OCI-M2 (cell line): ENCODE measurements around the gene SDK1.

Experiments used
- DNase-seq: peaks from one replicate; lab custom pipeline; 2025; ENCODE audit not compliant: unreplicated experiment; lab: John Stamatoyannopoulos, UW

Gene SDK1

GRCh38 chr7:3518546-3518945 is 217.5 kb downstream of the SDK1 start:
- no peak for DNase-seq

DNA sequence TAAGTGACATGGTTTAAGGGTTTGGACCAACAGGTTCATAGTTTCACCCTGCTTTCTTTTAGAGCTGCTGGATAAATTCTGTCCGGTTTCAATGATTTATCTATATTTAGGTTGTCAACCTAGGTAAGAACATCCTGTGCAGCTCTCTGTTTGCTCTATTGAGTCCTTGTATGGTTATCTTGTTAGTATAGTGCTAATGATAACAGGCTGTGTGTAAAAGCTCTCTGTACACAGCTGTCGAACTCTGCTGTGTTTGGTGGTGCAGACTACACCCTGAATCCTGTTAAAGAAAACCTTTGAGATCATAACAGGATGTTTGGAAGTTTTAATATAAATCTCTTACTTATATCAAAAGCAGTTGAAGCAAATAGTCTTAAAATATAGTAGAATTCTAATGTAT is 219.2 kb downstream of the SDK1 start:
- DNase-seq: no peak

DNA sequence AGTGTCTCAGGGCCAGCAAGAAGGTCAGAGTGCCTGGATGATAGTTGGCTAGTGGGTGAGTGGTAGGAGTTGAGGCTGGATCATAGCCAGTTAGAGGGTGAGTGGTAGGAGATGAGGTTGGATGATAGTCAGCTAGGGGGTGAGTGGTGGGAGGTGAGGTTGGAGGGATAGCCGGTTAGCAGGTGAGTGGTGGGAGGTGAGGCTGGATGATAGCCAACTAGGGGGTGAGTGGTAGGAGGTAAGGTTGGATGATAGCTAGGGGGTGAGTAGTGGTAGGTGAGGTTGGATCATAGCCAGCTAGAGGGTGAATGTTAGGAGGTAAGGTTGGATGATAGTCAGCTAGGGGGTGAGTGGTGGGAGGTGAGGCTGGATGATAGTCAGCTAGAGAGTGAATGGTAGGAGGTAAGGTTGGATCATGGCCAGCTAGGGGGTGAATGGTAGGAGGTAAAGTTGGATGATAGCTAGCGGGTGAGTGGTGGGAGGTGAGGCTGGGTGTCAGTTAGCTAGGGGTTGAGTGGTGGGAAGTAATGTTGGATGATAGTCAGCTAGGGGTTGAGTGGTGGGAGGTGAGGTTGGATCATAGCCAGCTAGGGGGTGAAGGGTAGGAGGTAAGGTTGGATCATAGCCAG is 226.6 kb downstream of the SDK1 start:
- DNase-seq: no peak

- no peak for DNase-seq
Measured at GRCh38 chr7:3533040-3533439, 232.0 kb downstream of the SDK1 start.

- DNase-seq: no peak
Measured at GRCh38 chr7:3537210-3537875, 236.3 kb downstream of the SDK1 start.

- no peak for DNase-seq
Measured at GRCh38 chr7:3538041-3538440, 237.0 kb downstream of the SDK1 start.

DNA sequence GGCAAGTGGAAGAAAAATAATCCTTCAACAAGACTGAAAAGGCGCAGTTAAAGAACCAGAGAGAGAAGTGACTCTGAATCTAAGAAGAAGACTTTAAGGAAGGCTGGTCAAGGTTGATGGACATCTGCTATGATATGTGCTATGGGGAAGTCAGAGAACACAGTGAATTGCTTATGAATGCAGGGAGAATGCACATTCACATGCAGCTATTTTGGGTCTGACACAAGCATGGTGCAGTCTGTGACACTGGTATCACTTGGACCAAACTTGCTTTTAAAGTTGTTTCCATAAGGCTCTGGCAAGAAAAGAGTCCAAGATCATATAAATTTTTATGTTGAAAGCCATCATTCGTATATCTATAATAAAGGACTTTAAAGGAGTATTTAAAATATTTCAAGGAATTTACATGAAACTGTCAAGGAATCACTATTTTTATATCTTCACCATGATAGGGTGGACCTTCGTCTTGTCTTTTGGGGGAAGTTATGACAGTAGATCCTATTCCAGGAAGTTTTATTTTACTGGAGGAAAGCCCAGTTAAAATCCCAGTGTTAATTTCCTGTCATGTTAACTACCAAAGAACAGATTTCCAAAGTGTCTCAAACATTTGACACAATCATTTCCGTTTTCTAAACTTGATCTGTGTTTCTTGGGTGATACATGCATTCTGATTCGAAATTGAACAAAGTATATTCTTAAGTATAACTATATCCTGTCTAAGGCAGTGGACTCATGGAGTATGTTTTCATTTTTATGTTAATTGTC is 239.6 kb downstream of the SDK1 start:
- no peak for DNase-seq

GRCh38 chr7:3544202-3544601 is 243.2 kb downstream of the SDK1 start:
- DNase-seq: no peak

DNA sequence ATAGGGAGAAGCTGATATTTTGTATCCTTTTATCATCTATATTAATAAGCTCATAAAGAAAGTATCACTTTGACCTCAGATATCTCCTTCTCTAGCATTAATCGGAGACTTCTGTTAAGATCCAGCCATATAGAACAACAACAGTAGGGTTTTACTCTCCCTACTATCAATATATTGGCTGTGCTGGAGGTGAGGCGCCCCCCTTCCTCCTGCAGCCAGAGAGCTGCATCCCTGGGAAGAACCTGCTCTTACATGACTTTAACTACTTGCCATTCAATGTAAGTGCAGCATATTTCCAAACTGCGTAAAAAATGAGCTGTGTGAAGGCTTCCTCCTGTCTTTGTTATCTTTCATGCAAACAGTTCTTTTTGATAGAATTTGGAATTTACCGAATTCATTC is 247.8 kb downstream of the SDK1 start:
- DNase-seq: no peak

DNA sequence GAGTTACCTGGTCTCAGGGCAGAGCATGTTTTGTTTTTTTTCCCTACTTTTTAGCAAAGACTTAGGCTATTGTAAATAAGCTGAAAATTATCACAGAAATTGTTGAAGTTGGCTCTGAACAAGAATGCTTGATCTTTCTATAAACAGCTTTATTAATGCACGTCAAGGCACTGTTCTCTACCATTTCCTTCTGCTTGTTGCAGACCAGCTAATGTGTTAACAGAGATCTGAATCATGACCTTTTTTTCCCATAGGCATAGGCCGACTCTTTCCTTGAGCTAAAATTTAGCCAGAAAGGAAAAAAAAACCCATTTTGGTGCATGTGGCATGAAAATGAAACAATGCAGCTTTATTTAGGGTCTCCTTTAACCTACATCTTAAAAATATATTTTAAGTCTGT is 248.5 kb downstream of the SDK1 start:
- no peak for DNase-seq

GRCh38 chr7:3551536-3551935 is 250.5 kb downstream of the SDK1 start:
- DNase-seq: no peak

GRCh38 chr7:3552499-3552898 is 251.4 kb downstream of the SDK1 start:
- no peak for DNase-seq

DNA sequence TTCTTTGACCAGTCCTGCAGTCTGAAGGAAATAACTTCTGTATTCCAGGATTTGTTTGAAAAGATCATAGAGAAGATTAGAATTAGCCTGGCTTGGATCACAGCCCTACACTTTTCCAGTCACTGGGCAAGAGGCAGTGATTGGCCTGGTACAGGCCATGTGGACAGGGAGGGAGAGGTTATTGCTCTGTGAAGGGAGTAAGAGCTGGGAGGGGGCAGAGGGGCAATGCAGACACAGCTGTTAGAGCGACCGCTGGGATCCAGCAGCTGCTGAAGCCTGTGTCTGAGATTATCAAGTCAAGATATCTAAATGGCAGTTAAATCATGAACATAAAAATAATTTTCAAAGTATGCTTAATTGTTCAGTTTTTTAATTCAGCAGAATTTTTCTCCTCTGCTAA is 257.3 kb downstream of the SDK1 start:
- no peak for DNase-seq

DNA sequence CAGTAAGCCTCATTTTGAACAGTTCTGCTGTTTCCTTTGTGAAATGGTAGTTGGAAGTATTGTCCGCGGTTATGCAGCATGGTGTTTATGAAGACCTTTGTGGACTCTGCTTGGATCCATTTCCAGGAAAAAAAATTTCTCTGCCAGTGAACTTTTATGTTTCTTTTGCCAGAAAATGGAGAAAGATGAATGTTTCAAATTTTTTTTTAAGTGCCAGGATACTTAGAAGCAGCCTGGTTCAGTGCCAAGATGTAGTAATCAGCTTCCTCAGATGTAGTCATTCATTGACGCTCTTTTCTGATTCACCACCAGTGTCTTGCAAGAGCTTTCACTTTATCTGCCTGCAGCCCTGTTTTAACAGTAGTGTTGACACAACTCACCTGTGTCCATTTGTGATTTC is 258.2 kb downstream of the SDK1 start:
- no peak for DNase-seq

GRCh38 chr7:3560495-3560894 is 259.4 kb downstream of the SDK1 start:
- DNase-seq: no peak

DNA sequence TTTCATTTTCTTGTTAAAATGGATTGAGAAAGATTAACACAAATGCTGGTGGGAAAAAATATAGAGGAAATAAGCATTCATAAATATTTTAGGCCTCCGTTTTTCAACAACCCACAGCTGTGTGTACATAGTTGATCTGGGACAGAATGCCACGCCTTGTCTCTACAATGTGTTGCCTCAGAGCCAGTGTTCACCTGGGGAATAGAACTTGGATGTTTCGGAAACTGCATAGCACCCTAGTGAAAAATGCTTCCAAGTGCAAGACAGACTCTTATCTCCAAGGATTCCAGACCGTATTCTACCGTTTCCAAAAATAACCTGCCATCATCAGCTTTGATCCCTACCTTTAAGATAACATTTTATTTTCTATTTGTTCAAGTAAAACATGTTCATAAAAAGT is 260.9 kb downstream of the SDK1 start:
- DNase-seq: no peak

- no peak for DNase-seq
Measured at GRCh38 chr7:3564231-3564630, 263.2 kb downstream of the SDK1 start.

GRCh38 chr7:3568516-3568915 is 267.5 kb downstream of the SDK1 start:
- DNase-seq: no peak

- no peak for DNase-seq
Measured at GRCh38 chr7:3569643-3570042, 268.6 kb downstream of the SDK1 start.

GRCh38 chr7:3573151-3573550 is 272.1 kb downstream of the SDK1 start:
- no peak for DNase-seq

DNA sequence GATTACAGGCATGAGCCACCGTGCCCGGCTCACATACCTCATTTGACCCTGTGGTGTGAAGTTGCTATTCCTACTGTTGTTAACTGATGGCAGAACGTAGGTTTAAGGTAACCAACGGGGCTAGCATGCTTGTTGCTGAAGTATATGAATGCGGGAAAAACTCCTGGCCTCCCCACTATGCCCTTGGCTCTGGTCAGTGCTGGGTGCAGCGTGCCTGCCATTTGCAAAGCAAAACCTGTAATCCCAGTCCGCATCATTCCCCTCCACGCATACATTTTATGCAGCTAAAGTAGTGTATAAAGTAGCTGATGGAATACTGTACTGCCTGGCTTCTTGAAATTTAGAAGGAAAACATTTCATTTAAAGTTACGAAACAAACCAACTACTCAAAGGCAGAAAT is 273.3 kb downstream of the SDK1 start:
- DNase-seq: no peak

GRCh38 chr7:3575753-3576531 is 274.9 kb downstream of the SDK1 start:
- DNase-seq: no peak
